GM21576 (cell line): ENCODE results near the gene CRADD.
"Not testable (repeated sequence)": the region's sequence is repeated elsewhere in the genome, so short reads cannot be mapped to it uniquely, and the experiment has no call there.

Source experiments
- ATAC-seq: cut with Tn5 transposase; IDR thresholded peaks from one replicate; pipeline ENCODE4 v1.9.1; 2021; ENCODE audit warnings: mild to moderate bottlenecking, moderate library complexity; ENCODE audit not compliant: unreplicated experiment

Gene CRADD

DNA sequence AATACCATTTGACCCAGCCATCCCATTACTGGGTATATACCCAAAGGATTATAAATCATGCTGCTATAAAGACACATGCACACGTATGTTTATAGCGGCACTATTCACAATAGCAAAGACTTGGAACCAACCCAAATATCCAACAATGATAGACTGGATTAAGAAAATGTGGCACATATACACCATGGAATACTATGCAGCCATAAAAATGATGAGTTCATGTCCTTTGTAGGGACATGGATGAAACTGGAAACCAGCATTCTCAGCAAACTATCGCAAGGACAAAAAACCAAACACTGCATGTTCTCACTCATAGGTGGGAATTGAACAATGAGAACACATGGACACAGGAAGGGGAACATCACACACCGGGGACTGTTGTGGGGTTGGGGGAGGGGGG, 104.8 kb downstream of the CRADD start:
- ATAC-seq = not testable (repeated sequence)

DNA sequence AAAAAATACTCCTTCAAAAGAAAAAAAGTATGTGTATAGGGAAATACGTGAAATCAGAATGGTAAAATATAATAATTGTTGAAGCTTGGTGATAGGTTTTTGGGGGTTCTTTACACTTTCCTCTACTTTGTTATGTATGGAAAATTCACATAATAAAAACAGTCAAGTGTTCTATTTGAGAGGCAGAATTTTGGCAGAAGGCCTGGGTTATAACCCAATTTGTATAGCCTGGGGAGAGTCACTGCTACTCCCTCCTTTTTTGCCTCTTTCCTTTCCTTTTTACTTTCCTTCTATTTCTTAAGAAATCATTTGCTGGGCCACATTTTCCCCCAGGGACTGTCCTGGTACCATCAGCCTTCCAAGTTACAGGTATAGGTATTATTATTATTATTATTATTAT, 105.7 kb downstream of the CRADD start:
- ATAC-seq = no peak

DNA sequence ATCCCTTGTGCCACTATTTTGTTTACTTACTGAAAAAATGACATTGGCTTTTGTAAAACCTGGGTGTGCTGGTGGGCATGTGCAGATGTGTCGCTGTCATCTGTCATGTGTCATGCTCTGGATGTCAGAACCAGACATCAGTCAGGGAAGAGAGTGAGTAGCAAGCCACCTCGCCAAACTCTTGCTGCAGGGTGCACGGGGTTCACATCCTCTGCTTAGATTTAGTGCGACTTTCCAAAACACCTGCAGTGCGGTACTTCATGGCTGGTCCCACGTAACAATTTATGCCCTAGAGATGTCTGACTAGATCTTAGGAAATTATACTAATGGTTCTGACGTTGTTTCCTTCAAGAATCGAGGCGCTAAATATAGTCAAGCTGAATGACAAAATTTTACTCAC, 106.7 kb downstream of the CRADD start:
- ATAC-seq = no peak

DNA sequence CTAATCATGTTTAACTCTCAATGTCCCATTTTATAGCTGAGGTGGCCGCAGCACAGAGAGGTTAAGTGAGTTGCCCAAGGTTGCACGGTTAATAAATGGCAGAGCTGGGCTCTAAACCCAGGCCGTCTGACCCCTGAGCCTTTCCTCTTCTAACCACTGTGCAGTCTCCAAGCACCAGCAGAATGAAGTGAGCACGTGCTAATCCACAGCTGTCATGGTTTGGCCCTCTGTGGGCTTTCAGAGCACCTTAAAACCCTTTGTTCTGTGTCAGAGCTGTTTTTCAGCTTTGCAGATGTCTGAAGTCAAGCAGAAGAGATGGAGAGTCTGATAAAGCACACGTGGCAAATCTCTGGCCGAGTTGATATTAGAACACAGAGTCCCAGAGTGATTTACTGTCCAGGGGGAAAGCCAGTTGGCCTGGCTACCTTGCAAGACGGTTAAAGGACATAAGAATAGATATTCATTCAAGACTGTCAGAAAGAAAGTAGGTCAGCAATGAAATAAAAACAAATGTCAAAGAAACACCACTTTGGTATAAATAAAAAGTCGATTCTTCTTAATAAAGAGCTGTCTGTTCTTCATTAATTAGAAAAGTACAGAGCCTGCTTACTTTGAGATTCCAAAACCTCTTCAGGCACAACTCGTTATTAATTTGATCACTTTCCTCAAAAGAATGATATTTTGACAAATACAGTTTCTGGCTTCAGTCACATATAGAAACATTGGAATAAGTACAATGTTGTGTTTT, 107.3 kb downstream of the CRADD start:
- ATAC-seq = no peak

DNA sequence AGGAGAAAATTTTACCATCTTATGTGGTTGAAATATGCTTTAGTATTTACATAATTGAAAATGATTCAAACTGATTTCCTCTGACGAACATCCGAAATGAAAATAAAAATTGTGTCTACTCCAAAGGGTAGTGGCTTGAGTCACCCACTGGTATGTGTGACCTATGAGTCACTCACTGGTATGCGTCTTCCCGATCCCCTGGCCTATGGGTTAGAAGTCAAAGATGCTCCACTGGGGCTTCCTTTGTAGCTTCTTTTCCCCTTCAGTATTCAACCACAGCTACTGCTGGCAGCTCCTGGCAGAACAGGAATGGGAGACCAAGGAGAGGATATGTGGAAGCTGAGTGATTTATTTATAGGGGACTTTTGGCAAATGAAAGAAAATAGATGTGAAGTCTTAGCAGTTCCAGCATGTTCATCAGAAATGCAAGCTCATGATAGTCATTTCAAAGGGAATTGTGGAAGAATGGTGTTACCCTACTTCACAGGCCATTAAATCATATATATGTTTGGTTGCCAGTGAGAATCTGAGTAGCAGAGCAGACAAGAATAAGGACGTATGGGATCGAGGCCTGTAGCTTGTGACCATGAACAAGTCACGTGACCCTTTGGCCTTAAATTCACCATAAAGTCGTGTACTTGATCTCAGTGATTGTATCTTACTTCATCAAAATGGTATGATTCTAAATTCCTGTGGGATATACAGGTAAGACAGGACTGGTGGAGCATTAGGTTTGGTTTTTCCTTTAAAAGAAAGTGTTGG, 108.3 kb downstream of the CRADD start:
- ATAC-seq = no peak

DNA sequence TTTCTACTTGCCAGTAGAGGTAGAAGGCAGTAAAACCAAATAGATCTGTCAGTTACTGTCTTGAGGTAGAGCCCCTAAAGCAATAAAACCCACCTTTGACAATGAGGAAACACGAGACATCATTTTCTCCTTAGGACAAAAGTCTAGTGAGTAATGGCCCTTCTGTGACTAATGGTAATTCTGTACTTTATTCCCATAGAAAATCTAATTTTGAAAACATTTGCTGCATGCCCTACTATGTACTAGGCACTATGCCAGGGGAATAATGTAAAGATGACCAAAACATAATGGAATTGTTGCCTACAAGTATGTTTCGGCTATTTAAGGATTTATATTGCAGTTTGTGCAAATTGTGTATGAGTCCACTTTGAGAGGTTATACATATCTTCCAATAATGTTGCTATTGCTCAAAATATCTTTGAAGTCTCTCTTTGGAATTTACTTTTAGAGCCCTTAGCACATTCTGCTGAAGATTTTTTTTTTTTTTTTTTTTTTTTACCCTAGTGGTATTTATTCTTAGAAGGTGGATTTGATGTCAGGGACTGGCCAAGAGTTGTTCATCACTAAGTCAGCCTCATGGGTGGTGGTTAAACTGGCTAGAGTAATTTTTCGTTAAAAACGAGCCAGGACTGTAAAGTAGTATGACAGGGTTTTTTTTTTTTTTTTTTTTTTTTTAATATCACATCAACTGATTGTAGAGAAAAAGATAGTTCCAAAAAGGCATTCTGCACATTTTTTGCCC, 109.7 kb downstream of the CRADD start:
- ATAC-seq = no peak

DNA sequence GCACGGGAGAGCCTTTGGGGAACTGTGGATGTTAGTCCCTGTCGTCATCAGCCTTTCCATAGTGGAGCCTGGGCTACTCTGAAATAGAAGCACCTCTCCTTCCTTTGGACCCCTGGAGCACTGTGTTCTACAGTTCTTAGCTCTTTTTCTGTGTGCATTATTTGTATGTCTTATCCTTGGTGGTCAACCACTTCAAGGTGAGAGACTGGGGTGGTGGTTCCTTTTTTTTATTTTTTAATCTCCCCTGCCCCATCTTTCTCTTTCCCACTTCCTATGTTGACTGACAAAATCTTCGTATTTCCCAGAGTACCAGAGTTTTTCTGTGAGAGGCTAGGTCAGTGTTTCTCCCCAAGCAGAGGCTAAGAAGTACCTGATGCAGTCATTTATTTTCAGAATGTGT, 111.7 kb downstream of the CRADD start:
- ATAC-seq = no peak

DNA sequence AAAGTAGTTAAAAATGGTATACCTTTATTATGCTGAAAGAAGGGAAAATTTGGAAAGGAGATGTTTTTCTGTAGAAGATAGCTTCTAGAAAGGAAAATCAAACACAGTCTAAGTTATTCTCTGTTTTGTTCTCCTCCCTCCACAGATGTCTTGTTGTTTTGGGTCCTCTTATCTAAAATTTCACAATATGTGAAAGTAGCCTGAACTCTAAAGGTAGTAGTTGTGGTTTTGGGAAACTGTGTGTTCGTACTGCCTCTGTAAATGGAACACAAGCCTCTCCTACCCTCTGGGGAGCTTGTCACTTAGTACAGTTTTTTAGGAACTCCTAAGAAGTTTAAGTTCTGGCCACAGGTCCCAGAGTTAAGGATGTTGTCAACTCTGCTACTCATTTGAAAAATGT, 112.6 kb downstream of the CRADD start:
- ATAC-seq = no peak

DNA sequence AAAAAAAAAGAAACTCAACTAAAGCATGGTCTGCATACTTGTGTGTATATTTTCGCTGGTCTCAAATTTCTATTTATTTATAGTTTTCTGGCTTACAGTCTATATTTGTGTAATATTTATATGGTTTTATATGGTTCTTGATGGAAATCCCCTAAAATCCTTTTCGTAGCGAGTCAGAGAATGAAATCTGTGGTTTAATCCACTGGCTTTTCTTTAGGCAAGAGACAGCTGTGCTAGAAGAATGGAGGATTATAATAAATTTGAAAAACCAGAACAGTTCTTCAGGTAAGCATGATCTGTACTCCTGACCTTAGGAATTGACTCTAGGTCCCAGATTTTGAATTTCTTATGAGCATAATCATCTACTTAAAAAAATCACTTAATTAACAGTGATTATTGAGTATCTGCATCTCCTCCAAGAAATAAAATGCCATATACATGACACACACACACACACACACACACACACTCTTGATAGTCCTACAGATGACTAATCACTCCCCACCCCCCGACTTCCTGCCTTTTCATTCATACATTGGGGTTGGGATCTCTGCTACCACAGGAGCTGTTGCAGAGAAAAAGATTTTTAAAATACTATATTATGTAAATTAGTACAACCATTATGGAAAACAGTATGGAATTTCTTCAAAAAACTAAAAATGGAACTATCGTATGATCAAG, 113.4 kb downstream of the CRADD start:
- ATAC-seq = no peak

DNA sequence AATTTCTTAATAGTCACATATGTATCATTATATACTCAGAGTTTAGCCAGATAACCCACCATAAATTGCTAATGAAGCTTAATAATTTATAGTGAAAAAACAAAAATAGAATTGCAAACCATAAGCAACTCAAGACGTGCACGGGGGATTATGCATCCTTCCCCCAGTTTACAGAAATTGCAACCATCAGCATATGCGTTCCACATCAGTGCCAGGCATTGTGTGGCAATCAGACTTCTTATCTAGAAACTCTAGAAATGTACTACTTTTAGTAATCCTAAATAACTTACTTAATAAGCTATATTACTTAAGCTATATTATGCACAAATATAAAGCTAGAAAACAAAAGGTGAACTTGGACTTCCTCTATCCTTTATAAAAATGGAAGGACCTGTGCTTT, 115.8 kb downstream of the CRADD start:
- ATAC-seq = no peak

DNA sequence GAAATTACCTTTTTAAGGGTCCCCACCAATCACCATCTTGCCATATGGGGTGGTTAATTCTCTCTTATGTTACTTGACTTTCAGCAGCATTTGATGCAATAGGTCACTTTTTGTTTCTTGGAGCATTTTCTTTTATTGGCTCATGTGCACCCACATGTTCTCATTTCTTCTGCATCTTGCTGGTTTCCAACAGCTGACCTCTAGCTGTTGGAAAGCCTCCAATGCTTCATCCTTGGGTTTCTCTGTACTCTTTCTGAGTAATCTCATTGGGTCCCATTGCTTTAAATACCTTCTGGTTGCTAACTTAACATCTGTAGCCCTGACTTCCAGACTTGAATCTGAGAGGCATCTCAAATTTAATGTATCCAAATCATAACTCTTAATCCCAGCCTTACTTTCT, 116.8 kb downstream of the CRADD start:
- no peak for ATAC-seq

DNA sequence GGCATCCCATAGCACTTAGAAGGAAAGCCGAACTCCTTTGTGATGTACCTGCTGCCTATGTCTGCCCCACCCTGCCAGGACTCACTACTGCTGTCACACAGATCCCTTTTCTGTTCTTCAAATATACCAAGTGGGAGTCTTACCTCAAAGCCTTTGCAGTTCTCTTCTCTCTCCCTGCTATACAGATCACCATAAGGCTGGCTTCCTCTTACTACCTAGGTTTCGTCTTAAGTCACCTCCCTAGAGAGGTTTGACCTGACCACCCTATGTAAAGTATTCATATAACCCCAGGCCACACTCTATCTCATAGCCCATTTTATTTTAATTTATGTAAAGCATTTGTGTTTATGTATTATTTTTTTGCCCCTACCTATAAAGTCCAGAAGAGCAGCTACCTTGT, 117.6 kb downstream of the CRADD start:
- no peak for ATAC-seq

DNA sequence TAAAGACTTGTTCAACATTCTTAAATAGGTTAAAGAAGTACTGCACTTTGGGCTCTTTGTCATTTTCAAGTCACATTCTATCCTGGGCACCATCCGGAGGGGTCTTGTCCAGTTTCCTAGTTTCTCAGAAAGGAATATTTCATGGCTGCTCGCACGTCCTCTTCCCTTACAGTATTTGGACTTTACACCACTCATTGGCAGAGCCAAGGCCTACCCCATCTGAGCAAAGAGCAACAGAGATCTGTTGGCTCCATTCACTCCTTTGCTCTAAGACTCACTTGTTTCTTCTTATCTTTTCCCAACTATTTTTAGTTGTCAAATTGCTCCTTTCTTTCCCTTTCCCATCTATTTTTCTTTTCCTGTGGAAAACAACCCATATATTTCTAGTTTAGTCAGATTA, 118.2 kb downstream of the CRADD start:
- ATAC-seq = no peak

DNA sequence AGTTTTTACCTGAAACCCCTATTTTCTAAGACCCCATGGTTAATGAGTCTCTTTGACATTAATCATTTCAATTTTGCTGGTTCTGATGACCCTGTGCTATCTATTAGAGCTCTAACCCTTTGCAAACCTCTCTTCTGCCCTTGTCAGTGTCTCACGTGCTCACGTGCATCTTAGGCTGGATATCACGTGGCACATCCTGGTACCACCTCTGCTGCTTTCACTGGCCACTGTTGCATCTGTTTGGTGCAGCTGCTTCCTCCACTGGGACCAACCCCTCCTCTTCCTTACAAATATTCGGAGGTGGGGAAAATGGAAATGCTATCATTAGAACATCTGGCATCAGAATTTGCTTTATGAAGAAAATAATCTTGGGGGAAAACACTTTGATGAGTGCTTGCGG, 119.6 kb downstream of the CRADD start:
- ATAC-seq = no peak

DNA sequence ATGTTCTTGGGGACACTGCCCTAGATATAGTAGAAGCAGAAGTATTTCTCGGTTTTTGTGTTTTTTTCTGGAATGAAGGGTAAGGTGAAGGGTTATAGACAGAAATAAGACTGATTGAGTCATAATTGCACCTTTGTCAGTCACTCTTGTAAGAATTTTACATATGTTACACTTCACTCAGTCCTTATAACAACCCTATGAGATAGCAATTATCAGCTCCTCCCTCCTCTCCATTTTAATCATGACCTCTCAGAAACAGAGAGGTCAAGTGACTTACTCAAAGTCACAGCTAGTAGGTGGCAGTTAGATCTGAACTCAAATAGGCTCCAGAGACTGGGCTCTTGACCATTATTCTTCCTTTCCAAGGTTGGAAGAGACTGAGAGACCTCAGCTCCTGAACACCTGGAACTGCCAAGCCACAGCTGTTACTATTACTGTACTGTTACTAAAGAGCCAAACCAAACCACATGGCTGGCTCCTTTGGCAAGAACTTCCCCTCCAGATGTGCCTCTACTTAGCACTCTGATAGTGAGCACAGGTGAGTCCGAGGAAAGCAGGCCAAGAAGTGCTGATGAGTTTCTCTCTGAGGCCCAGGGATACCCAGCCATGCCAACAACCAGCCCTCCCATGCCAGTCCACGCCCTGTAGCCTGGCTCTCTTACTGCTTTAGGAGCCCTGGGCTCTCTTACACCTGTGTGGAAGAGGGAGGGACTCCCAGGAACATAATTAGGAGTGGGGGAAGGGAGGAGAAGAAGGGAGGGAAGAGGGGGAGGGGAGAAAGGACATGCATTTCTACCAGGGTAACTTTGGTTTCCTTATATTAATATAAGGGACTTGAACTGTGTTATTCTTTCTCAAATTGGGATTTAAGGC, 121.3 kb downstream of the CRADD start:
- no peak for ATAC-seq

DNA sequence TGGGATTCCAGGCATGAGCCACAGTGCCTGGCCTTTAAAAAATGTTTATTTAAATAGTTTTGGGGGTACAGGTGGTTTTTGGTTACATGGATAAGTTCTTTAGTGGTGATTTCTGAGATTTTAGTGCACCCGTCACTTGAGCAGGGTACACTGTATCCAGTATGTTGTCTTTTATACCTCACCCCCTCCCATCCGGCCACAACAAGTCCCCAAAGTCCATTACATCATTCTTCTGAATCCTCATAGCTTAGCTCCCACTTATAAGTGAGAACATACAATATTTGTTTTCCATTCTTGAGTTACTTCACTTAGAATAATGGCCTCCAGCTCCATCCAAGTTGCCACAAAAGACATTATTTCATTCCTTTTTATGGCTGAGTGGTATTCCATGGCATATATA, 124.5 kb downstream of the CRADD start:
- ATAC-seq = not testable (repeated sequence)

DNA sequence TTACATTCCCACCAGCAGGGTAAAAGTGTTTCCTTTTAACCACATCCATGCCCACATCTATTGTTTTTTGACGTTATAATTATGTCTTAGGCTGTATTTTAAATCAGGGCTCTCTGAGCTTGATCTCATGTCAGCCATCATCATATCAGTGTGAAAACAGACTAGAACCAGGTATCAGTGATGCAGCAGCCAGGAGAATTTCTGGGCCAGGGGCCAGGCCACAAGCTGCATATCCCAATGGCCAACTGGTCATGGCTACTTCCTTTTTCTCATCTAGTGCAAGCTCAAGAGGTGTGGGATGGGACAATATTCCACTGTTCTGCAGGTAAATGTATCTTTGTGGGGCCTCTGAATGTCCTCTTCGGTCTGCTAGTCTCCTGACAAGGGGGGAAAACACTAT, 125.1 kb downstream of the CRADD start:
- ATAC-seq = no peak

DNA sequence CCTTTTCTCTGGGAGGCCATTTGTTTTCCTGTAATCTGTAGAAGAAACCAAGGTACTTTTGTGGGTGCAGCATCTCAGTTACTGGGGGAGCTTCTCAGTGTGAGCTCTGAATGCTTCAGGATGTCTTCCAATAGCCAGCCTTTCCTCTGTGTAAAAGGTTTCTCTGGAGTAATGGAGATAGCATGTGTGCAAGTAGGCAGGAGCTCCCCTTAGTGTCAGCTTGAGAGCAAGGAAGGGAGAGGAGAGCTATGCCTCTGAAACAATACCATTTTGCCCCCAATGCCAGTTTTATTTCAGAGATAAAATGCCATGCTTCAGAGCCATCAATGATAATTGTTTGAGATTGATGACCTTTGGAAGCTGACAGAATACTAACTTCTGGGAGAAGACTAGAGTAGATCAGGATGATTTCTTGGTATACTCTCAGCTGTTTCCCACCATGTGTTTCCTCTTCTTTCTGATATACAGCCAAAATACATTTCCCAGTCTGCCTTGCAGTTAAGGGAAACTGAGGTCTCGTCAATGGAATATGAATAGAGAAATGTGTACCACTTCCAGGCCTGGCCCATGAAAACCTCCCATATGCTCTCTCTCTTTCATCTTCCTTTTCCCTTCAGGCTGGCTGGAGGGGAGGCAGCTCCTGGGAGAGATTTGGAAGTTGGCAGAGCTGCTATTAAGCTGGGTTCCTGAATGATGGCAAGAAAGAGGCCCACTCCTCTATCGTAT, 125.7 kb downstream of the CRADD start:
- ATAC-seq = no peak

DNA sequence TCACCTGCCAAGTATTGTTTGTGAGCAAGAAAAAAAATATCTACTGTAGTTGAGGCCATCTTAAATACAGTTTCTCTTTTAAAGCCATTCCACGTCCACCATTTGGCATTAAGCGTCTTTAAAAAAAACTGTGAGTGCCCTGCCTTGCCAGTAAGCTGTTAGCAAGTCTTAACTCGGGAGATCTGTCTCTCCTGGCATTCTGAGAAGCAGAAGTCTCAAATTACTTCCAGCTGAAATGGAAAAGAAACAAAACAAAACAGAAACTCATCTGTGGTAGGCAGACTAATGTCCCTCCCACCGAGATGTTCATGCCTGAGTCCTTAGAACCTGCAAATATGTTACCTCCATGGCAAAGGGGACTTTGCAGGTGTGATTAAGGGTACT, 126.2 kb downstream of the CRADD start:
- no peak for ATAC-seq
